ENCODE data around the gene TMEM138.

- no peak for TF ChIP-seq CTCF (IDR thresholded peaks at IDR 0.05; ENCODE audit: low read depth, low read length, poor library complexity, severe bottlenecking)
- TF ChIP-seq EZH2phosphoT487 (IDR thresholded peaks at IDR 0.05; ENCODE audit: borderline replicate concordance, low read length) = no peak
Measured at GRCh38 chr11:61325649-61326414, 36.3 kb upstream of the TMEM138 start.
